GM19452 (cell line): ENCODE results near the gene THSD7B.
"Not testable (repeated sequence)": the region's sequence is repeated elsewhere in the genome, so short reads cannot be mapped to it uniquely, and the experiment has no call there.

Experiments
- ATAC-seq: cut with Tn5 transposase; IDR thresholded peaks from one replicate; pipeline ENCODE4 v1.9.1; 2021; ENCODE audit not compliant: unreplicated experiment

The THSD7B gene

GRCh38 chr2:137036619-137037018, 271.3 kb downstream of the THSD7B start:
- ATAC-seq, result no peak

- ATAC-seq, result no peak
These were observed 274.3 kb downstream of the THSD7B start for GRCh38 chr2:137039482-137040152.

DNA sequence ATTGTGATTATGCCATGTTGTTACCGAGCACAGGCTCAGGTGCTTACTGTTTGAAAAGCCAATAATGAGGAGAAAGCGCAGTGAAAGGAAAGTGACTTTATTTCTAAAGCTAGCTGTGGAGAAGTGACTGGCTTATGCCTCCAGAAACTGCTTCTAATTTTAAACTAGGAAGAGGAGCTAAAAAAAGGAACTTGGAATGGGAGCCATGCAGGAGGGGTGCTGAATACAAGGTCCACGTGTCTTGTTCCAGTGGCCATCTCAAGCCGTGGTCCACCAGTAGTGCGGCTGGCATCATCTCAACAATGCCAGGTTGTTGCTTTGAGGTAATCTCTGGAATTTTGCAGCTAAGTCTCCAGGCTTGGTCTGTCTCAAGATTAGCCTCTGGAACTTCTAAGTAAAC, 282.0 kb downstream of the THSD7B start:
- no peak for ATAC-seq

- ATAC-seq, result no peak
These were observed 283.1 kb downstream of the THSD7B start for GRCh38 chr2:137048455-137048854.

DNA sequence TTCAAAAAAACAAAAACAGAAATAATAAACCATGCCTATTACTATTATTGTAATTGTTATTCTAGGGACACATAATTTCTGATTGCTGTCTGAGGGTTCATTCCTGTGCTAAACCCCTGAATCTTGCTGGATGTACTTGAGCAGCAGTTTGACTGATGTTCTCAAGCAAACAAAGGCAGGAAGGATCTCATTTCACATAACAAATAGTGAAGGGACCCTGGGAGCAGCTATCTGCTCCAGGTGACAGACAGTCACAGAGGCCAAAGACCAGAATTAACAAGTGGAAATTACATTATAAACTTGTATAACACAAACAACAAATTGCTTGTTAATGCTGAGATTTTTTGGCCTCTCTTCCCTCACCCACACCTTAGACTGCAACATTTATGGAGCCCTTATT, 284.2 kb downstream of the THSD7B start:
- no peak for ATAC-seq

- no peak for ATAC-seq
These were observed 285.6 kb downstream of the THSD7B start for GRCh38 chr2:137050949-137051348.

- no peak for ATAC-seq
These were observed 286.5 kb downstream of the THSD7B start for GRCh38 chr2:137051778-137052398.

- no peak for ATAC-seq
These were observed 291.4 kb downstream of the THSD7B start for GRCh38 chr2:137056704-137057103.

GRCh38 chr2:137076111-137076765, 310.9 kb downstream of the THSD7B start:
- ATAC-seq, result not testable (repeated sequence)

DNA sequence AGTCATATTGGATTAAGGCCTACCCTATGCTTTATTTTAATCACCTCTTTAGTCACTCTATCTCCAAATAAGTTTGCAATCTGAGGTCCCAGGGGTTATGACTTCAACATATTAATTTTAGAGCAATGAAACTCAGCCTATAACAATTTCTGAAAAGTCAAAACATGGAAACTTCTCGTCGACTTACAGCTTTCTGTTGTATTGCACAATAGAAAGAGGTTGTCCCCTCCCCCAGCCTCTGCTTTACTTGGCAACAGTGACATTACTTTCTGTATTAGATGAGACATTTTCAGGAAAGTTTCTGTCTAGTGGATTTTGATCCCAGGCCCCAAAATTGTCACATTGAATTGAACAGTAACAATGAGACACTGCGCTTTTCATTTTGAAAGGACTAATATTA, 326.4 kb downstream of the THSD7B start:
- ATAC-seq, result no peak

- no peak for ATAC-seq
These were observed 327.8 kb downstream of the THSD7B start for GRCh38 chr2:137093116-137093515.

- ATAC-seq, result no peak
These were observed 330.8 kb downstream of the THSD7B start for GRCh38 chr2:137096187-137096586.

DNA sequence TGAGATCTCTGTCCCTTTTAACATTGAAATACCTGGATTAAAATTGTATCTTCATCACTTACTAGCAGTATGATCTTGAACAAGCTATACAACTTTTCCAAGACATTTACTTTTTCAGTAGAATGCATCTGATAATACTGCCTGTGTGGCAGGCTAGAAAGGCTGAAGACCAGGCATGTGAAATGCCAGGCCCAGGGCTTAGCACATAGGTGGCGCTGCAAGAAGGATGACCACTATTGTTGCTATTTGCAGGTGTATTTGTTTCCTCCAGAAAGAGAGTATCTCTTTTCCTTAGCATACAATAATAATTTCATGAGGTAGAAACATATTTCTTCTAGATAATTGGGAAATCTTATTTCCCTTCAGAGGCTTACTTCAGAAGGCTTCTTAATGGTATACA, 331.3 kb downstream of the THSD7B start:
- ATAC-seq, result no peak

DNA sequence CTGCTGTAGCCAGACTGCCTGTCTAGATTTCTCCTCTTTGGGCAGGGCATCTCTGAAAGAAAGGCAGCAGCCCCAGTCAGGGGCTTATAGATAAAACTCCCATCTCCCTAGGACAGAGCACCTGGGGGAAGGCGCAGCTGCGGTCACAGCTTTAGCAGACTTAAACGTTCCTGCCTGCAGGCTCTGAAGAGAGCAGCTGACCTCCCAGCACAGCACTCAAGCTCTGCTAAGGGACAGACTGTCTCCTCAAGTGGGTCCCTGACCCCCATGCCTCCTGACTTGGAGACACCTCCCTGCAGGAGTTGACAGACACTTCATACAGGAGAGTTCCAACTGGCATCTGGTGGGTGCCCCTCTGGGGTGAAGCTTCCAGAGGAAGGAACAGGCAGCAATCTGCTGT, 336.5 kb downstream of the THSD7B start:
- not testable (repeated sequence) for ATAC-seq

- ATAC-seq, result no peak
These were observed 342.6 kb downstream of the THSD7B start for GRCh38 chr2:137107904-137108303.

DNA sequence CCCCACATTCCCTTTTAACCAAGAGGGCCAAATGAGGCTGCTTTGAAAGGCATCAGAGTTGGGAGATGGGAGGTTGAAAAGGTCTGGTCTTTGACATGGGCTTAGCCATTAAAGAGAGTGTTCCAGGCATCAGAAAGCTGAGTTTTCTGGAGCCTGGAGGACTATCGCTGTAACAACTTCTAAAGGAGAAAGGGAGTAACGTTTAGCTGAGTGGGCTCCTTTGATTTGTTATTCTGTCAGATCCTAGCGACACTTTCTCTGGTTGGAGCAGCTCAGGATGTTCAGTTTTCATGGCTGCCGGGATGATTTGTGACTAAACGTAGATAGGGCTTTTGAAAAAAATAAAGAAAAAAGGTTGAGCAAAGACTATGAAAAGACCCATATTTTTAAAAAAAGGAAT, 346.6 kb downstream of the THSD7B start:
- no peak for ATAC-seq

GRCh38 chr2:137115081-137115794, 349.9 kb downstream of the THSD7B start:
- no peak for ATAC-seq

GRCh38 chr2:137115795-137116089, 350.4 kb downstream of the THSD7B start:
- no peak for ATAC-seq

DNA sequence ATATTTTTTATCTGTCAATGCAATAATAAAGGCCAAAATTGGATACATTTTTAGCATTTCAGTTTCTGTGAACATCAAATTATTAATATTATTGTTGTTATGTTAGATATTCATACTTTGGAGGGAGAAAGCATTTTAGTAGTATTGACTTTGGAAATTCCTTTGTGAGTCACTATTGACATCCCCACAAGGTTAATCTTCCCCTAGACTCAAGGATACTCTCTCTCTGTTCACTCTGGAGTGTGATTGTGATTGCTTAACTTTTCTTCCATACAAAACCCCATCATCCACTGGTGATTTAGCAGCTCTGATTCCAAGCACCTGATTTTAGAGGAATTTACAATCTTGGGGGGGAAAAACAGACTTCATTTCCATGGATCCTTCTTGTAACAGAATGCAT, 352.0 kb downstream of the THSD7B start:
- ATAC-seq, result no peak

GRCh38 chr2:137118140-137118539, 352.8 kb downstream of the THSD7B start:
- no peak for ATAC-seq

DNA sequence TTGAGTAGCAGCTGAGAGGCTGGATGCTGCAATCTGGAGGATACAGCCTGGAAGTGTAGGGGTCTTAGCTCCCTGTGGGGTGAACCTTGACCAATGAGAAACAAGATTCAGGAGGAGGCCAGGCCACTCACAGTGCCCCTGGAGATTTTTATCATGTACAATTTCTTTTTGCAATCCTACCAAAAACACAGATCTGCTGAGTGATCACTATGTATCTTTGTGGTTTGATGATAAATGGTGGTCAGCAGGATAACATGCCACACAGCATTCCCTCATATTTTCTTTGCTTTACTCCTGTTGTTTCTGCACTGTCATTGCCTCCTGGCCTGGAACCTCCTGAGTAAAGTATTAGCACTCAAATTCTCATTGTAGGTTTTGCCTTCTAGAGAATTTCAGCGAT, 357.9 kb downstream of the THSD7B start:
- ATAC-seq, result no peak

DNA sequence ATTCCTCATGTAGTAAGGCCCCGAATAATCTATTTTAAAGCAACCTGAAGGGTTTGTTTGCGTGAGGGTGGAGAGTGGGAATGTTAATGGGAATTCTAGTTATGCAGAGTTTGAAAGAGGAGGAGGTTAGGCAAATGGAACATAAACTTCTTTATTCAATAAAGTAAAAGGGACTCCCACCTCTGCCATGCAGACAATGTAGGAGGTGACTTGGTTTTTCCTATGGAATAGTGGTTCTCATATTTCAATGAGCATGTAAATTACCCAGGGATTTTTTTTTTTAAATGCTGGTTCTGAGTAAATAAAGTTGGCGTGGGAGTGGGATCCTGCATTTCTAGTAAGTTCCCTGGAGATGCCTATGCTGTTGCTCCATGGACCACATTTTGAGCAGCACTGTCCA, 367.9 kb downstream of the THSD7B start:
- ATAC-seq, result no peak
